GM23338 (cell line): Measurements from ENCODE around the gene MAPK12.

Experiments used
- CREB1 ChIP-seq: fragments of 250-450 bp; sonication (Bioruptor Pico); IDR thresholded peaks from 2 replicates; pipeline ENCODE4 v1.5.0; 2020; ENCODE audit warnings: low read depth, mild to moderate bottlenecking, moderate library complexity
- CTCF ChIP-seq, 2 experiments: fragments of 200-600 bp in 1 of 2; sonication (generic) in 1 of 2; conservative IDR thresholded peaks; 2 replicates each; pipeline versions ENCODE4 v1.5.1 to v1.6.1; 2016 to 2017; ENCODE audit warnings: antibody characterized with exemption in 2 of 2, low read depth in 2 of 2, mild to moderate bottlenecking in 2 of 2, moderate library complexity in 1 of 2
- EZH2 ChIP-seq: fragments of 200-600 bp; sonication (generic); IDR thresholded peaks from one replicate; pipeline ENCODE4 v1.8.0; 2017; ENCODE audit warnings: antibody characterized with exemption, mild to moderate bottlenecking, low read depth; ENCODE audit not compliant: unreplicated experiment
- EZH2phosphoT487 ChIP-seq: fragments of 200-600 bp; sonication (generic); IDR thresholded peaks from one replicate; pipeline ENCODE4 v1.8.1; 2018; ENCODE audit warnings: antibody characterized with exemption; ENCODE audit not compliant: unreplicated experiment
- JUNB ChIP-seq: IDR thresholded peaks from one replicate; pipeline ENCODE4 v1.6.1; 2016; ENCODE audit warnings: antibody characterized with exemption; ENCODE audit not compliant: unreplicated experiment
- NANOG ChIP-seq: IDR thresholded peaks from 2 replicates; pipeline ENCODE4 v1.6.1; 2016; ENCODE audit warnings: antibody characterized with exemption, borderline replicate concordance
- POLR2AphosphoS5 ChIP-seq: IDR thresholded peaks from 2 replicates; pipeline ENCODE4 v1.6.1; 2016; ENCODE audit warnings: antibody characterized with exemption, low read depth
- REST ChIP-seq: IDR thresholded peaks from one replicate; pipeline ENCODE4 v1.6.1; 2018; ENCODE audit warnings: antibody characterized with exemption; ENCODE audit not compliant: unreplicated experiment
- STAT1 ChIP-seq: IDR thresholded peaks from one replicate; pipeline ENCODE4 v1.6.1; 2016; ENCODE audit warnings: antibody characterized with exemption; ENCODE audit not compliant: unreplicated experiment
- ZNF462 ChIP-seq: fragments of 250-450 bp; sonication (Bioruptor Pico); IDR thresholded peaks from 2 replicates; pipeline ENCODE4 v1.5.0; 2020; ENCODE audit warnings: mild to moderate bottlenecking, moderate library complexity

GRCh38 chr22:50300620-50301257, 39.3 kb upstream of the MAPK12 start:
- TF ChIP-seq EZH2phosphoT487 (no peak), CTCF (conservative IDR thresholded peaks at IDR 0.05; ENCODE audit: low read depth in 2 of 2) (no peak), REST (no peak), EZH2 (no peak), POLR2AphosphoS5 (no peak), JUNB (no peak), NANOG (no peak), STAT1 (no peak), CREB1 (no peak), ZNF462 (CRISPR knock-in tag) (no peak)
